Caco-2 (cell line): Measurements from ENCODE around the gene LDAH. TPM values are rescaled to one million over a fixed set of nuclear protein-coding genes. Genes with fewer than 3 reads are reported as not detected.

ENCODE experiments used
- BruUV-seq: library from RNA; stranded (reverse); fragments of 400-500 nt; replicated peaks from 2 replicates; lab custom pipeline; 2021; lab: Mats Ljungman, UMichigan
- CTCF ChIA-PET: fragments of 300-600 bp; sonication (Branson Sonifier 250); formaldehyde crosslinking; loops from one replicate; lab custom pipeline; 2022; ENCODE audit warnings: antibody characterized with exemption; lab: Charles Lee
- POLR2A ChIA-PET: fragments of 300-600 bp; sonication (Branson Sonifier 250); formaldehyde crosslinking; loops from one replicate; lab custom pipeline; 2022; ENCODE audit warnings: antibody characterized with exemption; lab: Charles Lee
- DNase-seq, 2 experiments: peaks; one replicate each; pipeline versions ENCODE4 v3.0.0 to v3.0.0-alpha.2; 2020 to 2022
- H3K27me3 ChIP-seq: replicated peaks from 2 replicates; pipeline ENCODE4 v1.6.0; 2011; ENCODE audit warnings: low read length; ENCODE audit not compliant: control insufficient read depth, insufficient read depth
- H3K36me3 ChIP-seq: 2 replicates; pipeline ENCODE4 v1.5.1; 2011; ENCODE audit warnings: low read length; ENCODE audit not compliant: control insufficient read depth, insufficient read depth
- H3K4me1 ChIP-seq: fragments of 250-450 bp; sonication (Bioruptor Pico); 2 replicates; pipeline ENCODE4 v1.5.1; 2020; ENCODE audit warnings: mild to moderate bottlenecking
- H3K4me3 ChIP-seq: 2 replicates; pipeline ENCODE4 v1.5.1; 2011; ENCODE audit warnings: low read depth, mild to moderate bottlenecking, control low read depth, low read length
- H3K9me3 ChIP-seq: fragments of 250-450 bp; sonication (Bioruptor Pico); 2 replicates; pipeline ENCODE4 v1.5.1; 2020; ENCODE audit warnings: mild to moderate bottlenecking, moderate library complexity
- H3K27ac Mint-ChIP-seq: one replicate; pipeline ENCODE4 v1.8.0; 2022; ENCODE audit warnings: mixed read lengths; ENCODE audit not compliant: unreplicated experiment
- H3K27me3 Mint-ChIP-seq: one replicate; pipeline ENCODE4 v1.8.0; 2022; ENCODE audit warnings: mixed read lengths; ENCODE audit not compliant: insufficient read depth, unreplicated experiment
- H3K36me3 Mint-ChIP-seq: one replicate; pipeline ENCODE4 v1.8.0; 2022; ENCODE audit warnings: mild to moderate bottlenecking, mixed read lengths; ENCODE audit not compliant: insufficient read depth, unreplicated experiment
- H3K4me1 Mint-ChIP-seq: one replicate; pipeline ENCODE4 v1.8.0; 2022; ENCODE audit warnings: low read depth, mixed read lengths; ENCODE audit not compliant: unreplicated experiment
- H3K4me3 Mint-ChIP-seq: one replicate; pipeline ENCODE4 v1.8.0; 2022; ENCODE audit warnings: mild to moderate bottlenecking, moderate library complexity, mixed read lengths; ENCODE audit not compliant: unreplicated experiment
- H3K9me3 Mint-ChIP-seq: one replicate; pipeline ENCODE4 v1.8.0; 2022; ENCODE audit warnings: mixed read lengths; ENCODE audit not compliant: unreplicated experiment
- intact Hi-C: fragments of 100-400 bp; cut with micrococcal nuclease; formaldehyde crosslinking; loops from one replicate; pipeline ENCODE4 v1.10.0; 2022; ENCODE audit not compliant: unreplicated experiment
- total RNA-seq: library from RNA; stranded (reverse); gene quantifications from 2 replicates; pipeline ENCODE4 v1.2.3, GENCODE V29; 2022
- TF ChIP-seq, protein P1 (sequence below), 2 experiments: fragments of 200-600 bp in 1 of 2; IDR thresholded peaks; 1 replicate in 1 of 2; 2 replicates in 1 of 2; pipeline versions ENCODE4 v1.5.1 to v1.8.0; 2011 to 2022; ENCODE audit warnings: antibody characterized with exemption in 1 of 2, control low read depth in 1 of 2, inconsistent platforms in 1 of 2, low read depth in 1 of 2, low read length in 1 of 2, mild to moderate bottlenecking in 1 of 2, moderate library complexity in 1 of 2; ENCODE audit not compliant: insufficient read depth in 1 of 2, severe bottlenecking in 1 of 2, unreplicated experiment in 1 of 2

Gene LDAH
- total RNA-seq, 1 experiment from 2014 or later: 40.5 TPM

DNA sequence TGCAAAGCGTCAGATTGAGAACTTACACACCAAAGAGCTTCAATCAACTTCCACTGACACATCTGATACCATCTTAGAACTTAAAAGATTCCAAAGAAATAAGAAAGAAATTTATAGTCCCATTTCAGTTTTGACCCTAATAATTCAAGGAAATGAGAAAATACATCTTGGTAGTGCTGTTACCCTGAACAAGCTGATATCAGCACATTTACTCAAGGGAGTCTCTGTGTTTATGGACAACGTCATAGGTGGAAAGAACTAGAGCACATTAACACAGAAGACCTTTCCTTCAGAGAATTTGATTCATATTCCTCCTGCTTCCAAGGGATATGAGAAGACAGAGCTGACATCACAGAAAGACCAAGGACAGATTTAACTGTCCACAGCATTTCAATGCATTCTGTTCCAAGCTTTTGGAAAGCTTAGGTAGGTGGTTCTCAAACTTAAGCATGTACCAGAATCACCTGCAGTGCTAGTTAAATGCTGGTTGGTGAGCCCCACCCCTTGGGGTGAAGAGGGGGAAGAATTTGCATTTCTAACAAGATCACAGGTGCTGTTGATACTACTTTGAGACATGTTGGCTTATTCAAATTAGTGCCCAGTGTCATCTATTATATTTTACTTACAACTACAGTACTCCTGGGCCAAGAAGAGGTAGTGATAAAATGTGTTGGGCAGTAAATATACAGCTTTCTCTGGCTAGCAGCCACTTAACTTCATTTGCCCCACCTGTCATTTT, 59.8 kb downstream of the LDAH start:
- Mint-ChIP-seq H3K4me3 (no peak overlapping the region), H3K27me3 (no peaks in the 10 kb centered on the region), H3K4me1 (peaks cover 5% of the 10 kb centered on the region), H3K27ac (no peak overlapping the region), H3K36me3 (peaks cover 5% of the 10 kb centered on the region), H3K9me3 (no peaks in the 10 kb centered on the region)
- Histone ChIP-seq H3K27me3 (no peaks in the 10 kb centered on the region), H3K36me3 (no peaks in the 10 kb centered on the region), H3K4me3 (no peak overlapping the region), H3K4me1 (no peaks in the 10 kb centered on the region), H3K9me3 (no peaks in the 10 kb centered on the region)
- BruUV-seq: no TSS peak
- TF ChIP-seq, protein P1, sequence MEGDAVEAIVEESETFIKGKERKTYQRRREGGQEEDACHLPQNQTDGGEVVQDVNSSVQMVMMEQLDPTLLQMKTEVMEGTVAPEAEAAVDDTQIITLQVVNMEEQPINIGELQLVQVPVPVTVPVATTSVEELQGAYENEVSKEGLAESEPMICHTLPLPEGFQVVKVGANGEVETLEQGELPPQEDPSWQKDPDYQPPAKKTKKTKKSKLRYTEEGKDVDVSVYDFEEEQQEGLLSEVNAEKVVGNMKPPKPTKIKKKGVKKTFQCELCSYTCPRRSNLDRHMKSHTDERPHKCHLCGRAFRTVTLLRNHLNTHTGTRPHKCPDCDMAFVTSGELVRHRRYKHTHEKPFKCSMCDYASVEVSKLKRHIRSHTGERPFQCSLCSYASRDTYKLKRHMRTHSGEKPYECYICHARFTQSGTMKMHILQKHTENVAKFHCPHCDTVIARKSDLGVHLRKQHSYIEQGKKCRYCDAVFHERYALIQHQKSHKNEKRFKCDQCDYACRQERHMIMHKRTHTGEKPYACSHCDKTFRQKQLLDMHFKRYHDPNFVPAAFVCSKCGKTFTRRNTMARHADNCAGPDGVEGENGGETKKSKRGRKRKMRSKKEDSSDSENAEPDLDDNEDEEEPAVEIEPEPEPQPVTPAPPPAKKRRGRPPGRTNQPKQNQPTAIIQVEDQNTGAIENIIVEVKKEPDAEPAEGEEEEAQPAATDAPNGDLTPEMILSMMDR (IDR thresholded peaks at IDR 0.05; ENCODE audit: insufficient read depth in 1 of 2, low read depth in 1 of 2, low read length in 1 of 2, severe bottlenecking in 1 of 2, unreplicated experiment in 1 of 2): no peak
- ChIA-PET CTCF (no interaction called here), POLR2A (no interaction called here)
- DNase-seq: no peak
- intact Hi-C loops: no loop called here

DNA sequence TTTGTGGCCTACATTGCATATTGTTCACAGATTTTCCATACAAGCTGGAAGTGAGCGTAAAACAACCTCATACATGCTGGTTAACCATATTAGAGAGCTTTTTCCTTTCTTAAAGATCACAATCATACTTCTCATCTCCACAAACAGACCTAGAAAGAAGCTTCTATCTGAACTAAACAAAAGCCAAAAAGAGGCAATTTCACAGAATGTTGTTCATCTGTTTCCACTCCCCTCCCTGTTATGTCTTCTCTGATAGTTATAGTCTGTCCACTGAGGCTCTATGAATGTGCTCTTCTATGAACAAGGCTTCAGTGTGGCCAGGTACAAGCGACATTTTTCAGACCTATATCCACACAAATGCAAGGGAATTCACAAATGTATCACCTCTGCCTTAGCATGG, 63.4 kb downstream of the LDAH start:
- ChIA-PET POLR2A (no interaction called here), CTCF (no interaction called here)
- Histone ChIP-seq H3K4me1 (0 out of 2 replicates have a peak, but pooled peaks cover 4% of the 10 kb centered on the region), H3K27me3 (no peaks in the 10 kb centered on the region), H3K9me3 (no peaks in the 10 kb centered on the region), H3K36me3 (no peaks in the 10 kb centered on the region), H3K4me3 (no peak overlapping the region)
- no peaks in the 10 kb centered on the region for H3K27me3 Mint-ChIP-seq
- DNase-seq: no peak
- intact Hi-C loops: no loop called here
- H3K36me3 Mint-ChIP-seq: peaks cover 5% of the 10 kb centered on the region
- no peak overlapping the region for H3K4me3 Mint-ChIP-seq
- peaks cover 7% of the 10 kb centered on the region for H3K4me1 Mint-ChIP-seq
- TF ChIP-seq, protein P1 (IDR thresholded peaks at IDR 0.05; ENCODE audit: insufficient read depth in 1 of 2, low read depth in 1 of 2, low read length in 1 of 2, severe bottlenecking in 1 of 2, unreplicated experiment in 1 of 2): no peak
- no peaks in the 10 kb centered on the region for H3K9me3 Mint-ChIP-seq
- no TSS peak for BruUV-seq
- H3K27ac Mint-ChIP-seq: no peak overlapping the region

DNA sequence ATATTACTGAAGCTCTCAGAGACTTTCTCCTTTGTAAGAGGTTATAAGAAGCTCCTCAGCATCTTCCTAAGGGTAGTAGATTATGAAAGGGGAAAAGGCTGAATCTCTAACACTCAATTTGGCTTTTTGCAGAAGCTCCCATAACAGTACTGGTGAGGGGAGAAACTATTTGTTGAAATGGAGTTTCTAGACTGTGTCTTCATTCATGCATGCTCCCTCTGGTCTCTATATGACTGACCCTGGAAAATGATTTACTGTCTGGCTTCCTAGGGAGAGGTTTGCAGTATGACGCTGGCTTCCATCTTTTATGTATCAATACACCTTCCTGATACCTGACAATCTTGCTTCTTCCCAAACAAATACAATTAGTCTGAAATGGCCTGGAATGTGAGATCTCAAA, 63.9 kb downstream of the LDAH start:
- CTCF ChIA-PET: interaction anchor here (0.9 kb wide), 2 partner anchors 82 to 98 kb away, joined by 3 read pairs; no protein-coding TSS in a partner anchor
- TF ChIP-seq, protein P1 (IDR thresholded peaks at IDR 0.05; ENCODE audit: insufficient read depth in 1 of 2, low read depth in 1 of 2, low read length in 1 of 2, severe bottlenecking in 1 of 2, unreplicated experiment in 1 of 2): no peak
- no TSS peak for BruUV-seq
- no peak for DNase-seq
- Mint-ChIP-seq H3K27ac (no peak overlapping the region), H3K4me3 (no peak overlapping the region), H3K4me1 (peaks cover 7% of the 10 kb centered on the region), H3K9me3 (no peaks in the 10 kb centered on the region), H3K27me3 (no peaks in the 10 kb centered on the region), H3K36me3 (peaks cover 5% of the 10 kb centered on the region)
- Histone ChIP-seq H3K4me3 (no peak overlapping the region), H3K27me3 (no peaks in the 10 kb centered on the region), H3K4me1 (0 out of 2 replicates have a peak, but pooled peaks cover 4% of the 10 kb centered on the region), H3K36me3 (no peaks in the 10 kb centered on the region), H3K9me3 (no peaks in the 10 kb centered on the region)
- POLR2A ChIA-PET: no interaction called here
- intact Hi-C loops: no loop called here
